GM23248 (cell line): ENCODE data around the gene RFWD3. TPM values are rescaled to one million over a fixed set of nuclear protein-coding genes. Genes with fewer than 3 reads are reported as not detected.

Experiments
- DNase-seq: peaks from one replicate; pipeline ENCODE4 v3.0.0-alpha.2; 2015
- H2AFZ ChIP-seq: fragments of 200-600 bp; sonication (generic); 2 replicates; pipeline ENCODE4 v1.6.1; 2016; ENCODE audit warnings: antibody characterized with exemption
- H3F3A ChIP-seq: fragments of 200-600 bp; sonication (generic); 2 replicates; pipeline ENCODE4 v1.6.1; 2016; ENCODE audit warnings: mild to moderate bottlenecking, antibody characterized with exemption, mixed run types; ENCODE audit not compliant: insufficient read depth
- H3K27ac ChIP-seq: fragments of 200-600 bp; sonication (generic); 2 replicates; pipeline ENCODE4 v1.5.1; 2016; ENCODE audit warnings: mild to moderate bottlenecking
- H3K27me3 ChIP-seq: fragments of 200-600 bp; sonication (generic); replicated peaks from 2 replicates; pipeline ENCODE4 v1.6.1; 2016; ENCODE audit warnings: mild to moderate bottlenecking; ENCODE audit not compliant: insufficient read depth
- H3K36me3 ChIP-seq: fragments of 200-600 bp; sonication (generic); 2 replicates; pipeline ENCODE4 v1.6.1; 2016; ENCODE audit warnings: low read depth, mild to moderate bottlenecking
- H3K4me1 ChIP-seq: fragments of 200-600 bp; sonication (generic); 2 replicates; pipeline ENCODE4 v1.6.1; 2016; ENCODE audit warnings: mild to moderate bottlenecking; ENCODE audit not compliant: insufficient read depth
- H3K4me2 ChIP-seq: fragments of 200-600 bp; sonication (generic); one replicate; pipeline ENCODE4 v1.6.1; 2016; ENCODE audit warnings: mild to moderate bottlenecking; ENCODE audit not compliant: unreplicated experiment
- H3K4me3 ChIP-seq: fragments of 200-600 bp; sonication (generic); 2 replicates; pipeline ENCODE4 v1.5.1; 2016; ENCODE audit warnings: mild to moderate bottlenecking
- H3K79me2 ChIP-seq: fragments of 200-600 bp; sonication (generic); 2 replicates; pipeline ENCODE4 v1.6.1; 2016; ENCODE audit warnings: mild to moderate bottlenecking; ENCODE audit not compliant: insufficient read depth
- H3K9ac ChIP-seq: fragments of 200-600 bp; sonication (generic); 2 replicates; pipeline ENCODE4 v1.6.1; 2016; ENCODE audit warnings: mild to moderate bottlenecking
- H3K9me2 ChIP-seq: fragments of 200-600 bp; sonication (generic); 2 replicates; pipeline ENCODE4 v1.6.1; 2016; ENCODE audit warnings: mixed run types, mild to moderate bottlenecking, moderate library complexity; ENCODE audit not compliant: insufficient read depth
- H3K9me3 ChIP-seq: fragments of 200-600 bp; sonication (generic); one replicate; pipeline ENCODE4 v1.6.1; 2017; ENCODE audit warnings: low read depth
- H4K20me1 ChIP-seq: fragments of 200-600 bp; sonication (generic); 2 replicates; pipeline ENCODE4 v1.6.0; 2016; ENCODE audit not compliant: insufficient read depth
- EZH2 ChIP-seq: fragments of 200-600 bp; sonication (generic); IDR thresholded peaks from 2 replicates; pipeline ENCODE4 v1.6.1; 2018; ENCODE audit warnings: antibody characterized with exemption, mild to moderate bottlenecking; ENCODE audit not compliant: insufficient read depth, poor library complexity, severe bottlenecking
- EZH2phosphoT487 ChIP-seq: fragments of 200-600 bp; sonication (generic); IDR thresholded peaks from 2 replicates; pipeline ENCODE4 v1.6.1; 2018; ENCODE audit warnings: antibody characterized with exemption, moderate library complexity, mild to moderate bottlenecking, low read depth; ENCODE audit not compliant: insufficient read depth
- WGBS, 2 experiments: methylation state at CpG; one replicate each; pipeline ENCODE4 v1.1.6; 2015 to 2017; ENCODE audit warnings: low lambda C conversion rate in 2 of 2, low coverage in 1 of 2; ENCODE audit errors: missing lambda C conversion rate in 2 of 2; 5-methylcytosine and 5-hydroxymethylcytosine counted together
- in situ Hi-C: fragments of 300-500 bp; cut with MboI; formaldehyde crosslinking; loops from 2 replicates; pipeline ENCODE4 v1.15.0; 2020
- polyA plus RNA-seq: library from polyadenylated mRNA; unstranded; fragments of >200 nt; fragmentation: Nextera tagmentation; extraction: Ambion mirVana; gene quantifications from 2 replicates; pipeline ENCODE4 v1.2.1, GENCODE V29; 2016
- total RNA-seq: library from RNA; depleted of rRNA; stranded (reverse); fragments of >200 nt; shearing (Covaris generic); gene quantifications from 2 replicates; pipeline ENCODE4 v1.2.3, GENCODE V29; 2014

Gene RFWD3
- total and polyA plus RNA-seq, 2 experiments from 2014 or later: 8.8 to 18.5 TPM

DNA sequence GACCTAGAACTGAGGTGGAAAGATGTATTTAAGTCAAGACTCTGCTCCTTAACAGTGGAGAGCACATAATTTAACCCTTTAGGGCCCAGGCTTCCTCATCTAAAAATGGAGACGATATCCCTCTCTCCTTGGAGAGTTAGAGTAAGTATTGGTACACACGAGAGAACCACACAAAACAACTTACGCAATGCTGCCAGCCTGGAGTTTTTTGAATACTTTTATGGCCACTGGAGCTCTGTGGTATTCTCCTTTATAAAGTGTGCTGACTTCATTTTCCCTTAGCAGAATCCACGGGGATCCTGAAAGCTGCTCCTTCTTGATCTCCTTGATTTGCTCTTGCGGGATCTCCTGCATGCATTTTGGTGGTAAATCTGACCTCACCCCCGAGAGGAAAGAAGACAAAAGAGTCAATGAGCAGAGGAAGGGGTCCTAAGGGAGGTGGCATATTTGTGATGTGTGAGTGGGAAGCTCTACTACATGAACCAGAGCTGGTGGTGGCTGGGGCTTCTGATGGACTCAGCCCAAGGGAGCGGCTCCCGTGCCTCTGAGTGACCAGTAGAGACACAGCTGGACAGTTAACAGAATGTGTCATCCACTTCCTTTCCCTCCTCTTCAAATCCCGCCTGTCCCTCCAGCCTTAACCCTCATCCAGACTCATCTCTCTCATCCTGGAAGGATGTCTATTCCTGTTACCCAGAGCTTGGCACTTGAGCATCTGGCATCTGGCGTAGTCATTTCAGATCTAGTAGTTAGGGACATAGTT is 24.6 kb upstream of the RFWD3 start:
- no peaks in the 10 kb centered on the region for H3K4me1 ChIP-seq
- 75 to 77% methylated on average over 10 of the region's 10 CpGs for WGBS, 2 experiments
- DNase-seq: peak; percentile 44
- H3K9ac ChIP-seq: no peak overlapping the region
- H3F3A ChIP-seq: peaks cover 4% of the 10 kb centered on the region; the same call in 1 of the 2 replicates
- H3K9me2 ChIP-seq: no peaks in the 10 kb centered on the region
- in situ Hi-C loops: no loop called here
- H2AFZ ChIP-seq: no peak overlapping the region
- no peak overlapping the region for H3K4me2 ChIP-seq
- H3K79me2 ChIP-seq: peaks cover 6% of the 10 kb centered on the region; the same call in 1 of the 2 replicates
- H3K27me3 ChIP-seq: no peaks in the 10 kb centered on the region
- no peaks in the 10 kb centered on the region for H3K9me3 ChIP-seq
- H3K36me3 ChIP-seq: peaks cover 24% of the 10 kb centered on the region; the same call in 1 of the 2 replicates
- TF ChIP-seq EZH2 (no peak), EZH2phosphoT487 (no peak)
- H3K27ac ChIP-seq: no peak overlapping the region
- no peak overlapping the region for H3K4me3 ChIP-seq
- no peaks in the 10 kb centered on the region for H4K20me1 ChIP-seq

- H3K4me1 ChIP-seq: no peaks in the 10 kb centered on the region
- H3K4me3 ChIP-seq: no peak overlapping the region
Observed at GRCh38 chr16:74682556-74682955, 15.9 kb upstream of the RFWD3 start.

DNA sequence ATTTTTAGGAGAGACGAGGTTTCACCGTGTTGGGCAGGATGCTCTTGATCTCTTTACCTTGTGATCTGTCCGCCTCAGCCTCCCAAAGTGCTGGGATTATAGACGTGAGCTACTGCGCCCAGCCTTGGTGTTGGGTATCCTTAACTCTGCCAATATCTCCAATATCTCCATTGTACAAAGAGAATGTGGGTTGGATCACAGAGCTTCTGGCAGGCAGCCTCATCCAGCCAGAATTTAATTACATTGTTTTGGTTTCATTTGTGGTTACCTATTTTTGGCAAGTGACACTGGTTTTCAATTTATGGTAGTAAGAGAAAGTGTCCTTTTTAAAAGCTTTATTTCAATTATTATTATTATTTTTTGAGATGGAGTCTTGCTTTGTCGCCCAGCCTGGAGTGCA is 14.0 kb upstream of the RFWD3 start:
- no peak for DNase-seq
- H3K36me3 ChIP-seq: no peaks in the 10 kb centered on the region
- TF ChIP-seq EZH2phosphoT487 (no peak), EZH2 (no peak)
- no peak overlapping the region for H3K27ac ChIP-seq
- H3K9me3 ChIP-seq: no peaks in the 10 kb centered on the region
- in situ Hi-C loops: no loop called here
- H3K9ac ChIP-seq: no peak overlapping the region
- no peak overlapping the region for H3K4me3 ChIP-seq
- no peaks in the 10 kb centered on the region for H3F3A ChIP-seq
- 79 to 85% methylated on average over 6 of the region's 6 CpGs for WGBS, 2 experiments
- H3K27me3 ChIP-seq: no peaks in the 10 kb centered on the region
- H3K79me2 ChIP-seq: no peaks in the 10 kb centered on the region
- H2AFZ ChIP-seq: no peak overlapping the region
- no peaks in the 10 kb centered on the region for H3K4me1 ChIP-seq
- no peaks in the 10 kb centered on the region for H4K20me1 ChIP-seq
- H3K4me2 ChIP-seq: no peak overlapping the region
- H3K9me2 ChIP-seq: no peaks in the 10 kb centered on the region

More at GRCh38 chr16:74682556-74682955, 15.9 kb upstream of the RFWD3 start:
- Histone ChIP-seq H2AFZ (no peak overlapping the region), H3F3A (no peaks in the 10 kb centered on the region), H3K9ac (no peak overlapping the region), H3K79me2 (no peaks in the 10 kb centered on the region), H3K4me2 (no peak overlapping the region), H3K9me3 (no peaks in the 10 kb centered on the region), H3K36me3 (no peaks in the 10 kb centered on the region), H3K9me2 (no peaks in the 10 kb centered on the region), H3K27me3 (no peaks in the 10 kb centered on the region), H3K27ac (no peak overlapping the region), H4K20me1 (no peaks in the 10 kb centered on the region)
- WGBS, 2 experiments: 77 to 81% methylated on average over 11 of the region's 11 CpGs
- TF ChIP-seq EZH2 (no peak), EZH2phosphoT487 (no peak)
- in situ Hi-C loops: no loop called here
- DNase-seq: no peak

DNA sequence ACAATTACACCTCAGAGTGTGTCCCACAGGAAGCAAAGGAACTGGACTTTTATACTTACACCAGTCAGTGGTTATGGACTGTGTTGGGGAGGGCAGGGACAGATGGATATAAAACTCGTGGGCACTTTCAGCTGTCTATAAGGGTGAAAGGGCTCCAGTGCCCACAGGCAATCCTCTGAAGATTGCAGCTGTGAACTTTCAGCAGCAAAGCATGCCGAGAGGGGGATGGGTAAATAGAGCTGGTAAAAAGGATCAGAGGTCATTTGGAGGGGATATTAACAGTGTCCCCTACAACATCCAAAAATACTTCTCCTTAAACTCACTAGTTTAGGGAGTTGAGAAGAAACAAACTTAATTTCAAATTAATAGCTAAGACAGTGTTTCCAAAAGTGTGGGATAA is 13.3 kb upstream of the RFWD3 start:
- Histone ChIP-seq H3K27me3 (no peaks in the 10 kb centered on the region), H3F3A (no peaks in the 10 kb centered on the region), H3K9ac (no peak overlapping the region), H3K9me2 (no peaks in the 10 kb centered on the region), H3K36me3 (no peaks in the 10 kb centered on the region), H3K27ac (no peak overlapping the region), H4K20me1 (no peaks in the 10 kb centered on the region), H3K79me2 (no peaks in the 10 kb centered on the region), H3K9me3 (no peaks in the 10 kb centered on the region), H3K4me1 (no peaks in the 10 kb centered on the region), H3K4me2 (no peak overlapping the region), H2AFZ (no peak overlapping the region), H3K4me3 (no peak overlapping the region)
- no peak for DNase-seq
- in situ Hi-C loops: no loop called here
- TF ChIP-seq EZH2phosphoT487 (no peak), EZH2 (no peak)
- 47 to 55% methylated on average over 2 of the region's 2 CpGs for WGBS, 2 experiments
